Ovary (tissue), 3 donors: ENCODE data around the gene CACNA1E.

Experiments used
- CTCF ChIP-seq, 3 donors: fragments of 450-650 bp in 2 of 3; fragments of 200-600 bp in 1 of 3; IDR thresholded peaks; one replicate each; pipeline versions ENCODE4 v1.5.1 to v1.8.0; 2016 to 2022; ENCODE audit warnings: antibody characterized with exemption in 3 of 3, mild to moderate bottlenecking in 1 of 3
- EP300 ChIP-seq: sonication (generic); formaldehyde crosslinking; IDR thresholded peaks from one replicate; pipeline ENCODE4 v1.6.1; 2017; ENCODE audit warnings: antibody characterized with exemption
- POLR2A ChIP-seq: fragments of 450-650 bp; IDR thresholded peaks from one replicate; pipeline ENCODE4 v1.6.1; 2017; ENCODE audit warnings: antibody characterized with exemption, mild to moderate bottlenecking, moderate library complexity
- donor health status: DM: no; HTN: no; CAD: no.

- TF ChIP-seq CTCF (IDR thresholded peaks at IDR 0.05) (no peak), POLR2A (no peak), EP300 (no peak)
These were observed 329.9 kb downstream of the CACNA1E start for GRCh38 chr1:181813266-181813665.
